Gastrocnemius medialis (tissue), 4 donors: Measurements from ENCODE around the gene DBN1.

Experiments
- POLR2A ChIP-seq, 2 donors: fragments of 450-650 bp; IDR thresholded peaks; one replicate each; pipeline ENCODE4 v1.6.1; 2017; ENCODE audit warnings: antibody characterized with exemption in 2 of 2, mild to moderate bottlenecking in 2 of 2, moderate library complexity in 2 of 2
- TF ChIP-seq, protein P1 (sequence below), 5 experiments: fragments of 450-650 bp in 3 of 5; fragments of 200-600 bp in 2 of 5; sonication (generic) in 2 of 5; IDR thresholded peaks in 4 of 5; conservative IDR thresholded peaks in 1 of 5; 1 replicate in 4 of 5; 2 replicates in 1 of 5; pipeline ENCODE4 v1.5.1; 2016 to 2019; ENCODE audit warnings: antibody characterized with exemption in 5 of 5, mild to moderate bottlenecking in 3 of 5, moderate library complexity in 3 of 5

DNA sequence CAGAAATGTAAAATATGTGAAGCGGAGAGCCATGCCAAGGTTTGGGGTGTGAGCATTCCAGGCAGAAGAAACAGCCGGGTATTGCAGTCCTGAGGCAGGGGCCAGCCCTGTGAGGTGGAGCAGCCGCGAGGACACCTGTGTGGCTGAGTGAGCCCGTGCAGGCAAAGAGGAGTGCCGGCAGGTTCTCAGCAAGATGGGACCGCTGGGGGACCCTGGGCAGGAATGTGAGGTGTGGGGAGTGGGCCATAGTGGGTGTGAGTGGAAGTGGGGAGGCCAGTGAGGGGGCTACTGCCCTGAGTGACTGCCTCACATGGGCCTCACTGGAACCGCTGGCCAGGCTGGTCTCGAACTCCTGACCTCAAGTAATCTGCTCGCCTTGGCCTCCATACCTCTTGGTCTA is 35.0 kb downstream of the DBN1 start:
- TF ChIP-seq, protein P1, sequence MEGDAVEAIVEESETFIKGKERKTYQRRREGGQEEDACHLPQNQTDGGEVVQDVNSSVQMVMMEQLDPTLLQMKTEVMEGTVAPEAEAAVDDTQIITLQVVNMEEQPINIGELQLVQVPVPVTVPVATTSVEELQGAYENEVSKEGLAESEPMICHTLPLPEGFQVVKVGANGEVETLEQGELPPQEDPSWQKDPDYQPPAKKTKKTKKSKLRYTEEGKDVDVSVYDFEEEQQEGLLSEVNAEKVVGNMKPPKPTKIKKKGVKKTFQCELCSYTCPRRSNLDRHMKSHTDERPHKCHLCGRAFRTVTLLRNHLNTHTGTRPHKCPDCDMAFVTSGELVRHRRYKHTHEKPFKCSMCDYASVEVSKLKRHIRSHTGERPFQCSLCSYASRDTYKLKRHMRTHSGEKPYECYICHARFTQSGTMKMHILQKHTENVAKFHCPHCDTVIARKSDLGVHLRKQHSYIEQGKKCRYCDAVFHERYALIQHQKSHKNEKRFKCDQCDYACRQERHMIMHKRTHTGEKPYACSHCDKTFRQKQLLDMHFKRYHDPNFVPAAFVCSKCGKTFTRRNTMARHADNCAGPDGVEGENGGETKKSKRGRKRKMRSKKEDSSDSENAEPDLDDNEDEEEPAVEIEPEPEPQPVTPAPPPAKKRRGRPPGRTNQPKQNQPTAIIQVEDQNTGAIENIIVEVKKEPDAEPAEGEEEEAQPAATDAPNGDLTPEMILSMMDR (IDR thresholded peaks at IDR 0.05 in 4 of 5, conservative IDR thresholded peaks at IDR 0.05 in 1 of 5): no peak
- no peak for TF ChIP-seq POLR2A (IDR thresholded peaks at IDR 0.05)
